Fibroblast of lung (primary cell): ENCODE data around the gene CAMTA1.

ENCODE experiments used
- EZH2 ChIP-seq: IDR thresholded peaks from 2 replicates; pipeline ENCODE4 v1.5.1; 2012; ENCODE audit warnings: low read length, control low read depth, mild to moderate bottlenecking; ENCODE audit errors: missing control alignments
- TF ChIP-seq, protein P1 (sequence below), 2 donors: IDR thresholded peaks in 1 of 2; conservative IDR thresholded peaks in 1 of 2; 1 replicate in 1 of 2; 2 replicates in 1 of 2; pipeline ENCODE4 v1.5.1; 2011 to 2012; ENCODE audit warnings: low read length in 2 of 2, control low read depth in 1 of 2, inconsistent platforms in 1 of 2, low read depth in 1 of 2, mild to moderate bottlenecking in 1 of 2

DNA sequence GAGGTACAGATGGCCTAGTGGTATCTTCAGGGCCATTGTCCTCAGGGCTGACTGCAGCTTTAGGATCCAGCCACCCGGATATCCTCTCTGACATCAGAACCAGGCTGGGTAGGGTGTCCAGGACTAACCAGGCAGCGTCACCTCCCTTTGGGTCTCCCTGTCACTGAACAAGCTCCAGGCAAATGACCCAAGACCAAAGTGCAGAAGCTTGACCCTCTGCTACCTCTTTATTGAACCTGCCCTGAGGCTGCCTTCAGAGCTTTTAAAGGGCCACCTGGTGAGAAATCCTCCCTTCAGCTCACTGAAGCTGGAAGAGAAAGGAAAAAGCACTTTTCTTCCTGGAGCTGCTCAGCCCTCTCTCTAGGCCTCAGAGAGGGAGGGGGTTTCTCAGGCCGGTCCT lies 906.8 kb downstream of the CAMTA1 start:
- TF ChIP-seq, protein P1, sequence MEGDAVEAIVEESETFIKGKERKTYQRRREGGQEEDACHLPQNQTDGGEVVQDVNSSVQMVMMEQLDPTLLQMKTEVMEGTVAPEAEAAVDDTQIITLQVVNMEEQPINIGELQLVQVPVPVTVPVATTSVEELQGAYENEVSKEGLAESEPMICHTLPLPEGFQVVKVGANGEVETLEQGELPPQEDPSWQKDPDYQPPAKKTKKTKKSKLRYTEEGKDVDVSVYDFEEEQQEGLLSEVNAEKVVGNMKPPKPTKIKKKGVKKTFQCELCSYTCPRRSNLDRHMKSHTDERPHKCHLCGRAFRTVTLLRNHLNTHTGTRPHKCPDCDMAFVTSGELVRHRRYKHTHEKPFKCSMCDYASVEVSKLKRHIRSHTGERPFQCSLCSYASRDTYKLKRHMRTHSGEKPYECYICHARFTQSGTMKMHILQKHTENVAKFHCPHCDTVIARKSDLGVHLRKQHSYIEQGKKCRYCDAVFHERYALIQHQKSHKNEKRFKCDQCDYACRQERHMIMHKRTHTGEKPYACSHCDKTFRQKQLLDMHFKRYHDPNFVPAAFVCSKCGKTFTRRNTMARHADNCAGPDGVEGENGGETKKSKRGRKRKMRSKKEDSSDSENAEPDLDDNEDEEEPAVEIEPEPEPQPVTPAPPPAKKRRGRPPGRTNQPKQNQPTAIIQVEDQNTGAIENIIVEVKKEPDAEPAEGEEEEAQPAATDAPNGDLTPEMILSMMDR (conservative IDR thresholded peaks at IDR 0.05 in 1 of 2, IDR thresholded peaks at IDR 0.05 in 1 of 2; ENCODE audit: low read depth in 1 of 2, low read length in 2 of 2) = no peak
- TF ChIP-seq EZH2 = no peak
